Activated T-cell treated with anti-CD3 and anti-CD28 coated beads for 48 hours (primary cell): Measurements from ENCODE around the gene DYNC1I1.

ENCODE experiments used
- DNase-seq: peaks from one replicate; pipeline ENCODE4 v3.0.0-alpha.2; 2020; ENCODE audit warnings: low read depth

DYNC1I1 gene

DNA sequence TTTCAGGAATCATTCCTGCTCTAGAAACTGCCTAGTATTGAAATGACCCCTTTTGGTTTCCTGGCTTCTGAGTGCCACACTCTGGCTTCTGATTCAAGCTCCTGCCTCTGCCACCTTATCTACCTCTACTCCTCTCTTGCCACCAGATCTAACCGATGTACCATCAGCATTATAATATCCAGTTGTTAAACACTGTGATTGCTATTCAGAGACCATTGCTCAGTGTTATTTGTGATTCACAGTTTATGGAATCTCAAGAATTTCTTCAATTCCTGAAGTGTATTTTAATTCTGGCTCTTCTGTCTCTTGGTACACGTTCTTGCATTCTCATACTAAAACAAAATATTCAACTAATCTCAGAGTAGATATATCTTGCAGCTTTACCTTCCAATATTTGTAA, 88.7 kb downstream of the DYNC1I1 start:
- no peak for DNase-seq

DNA sequence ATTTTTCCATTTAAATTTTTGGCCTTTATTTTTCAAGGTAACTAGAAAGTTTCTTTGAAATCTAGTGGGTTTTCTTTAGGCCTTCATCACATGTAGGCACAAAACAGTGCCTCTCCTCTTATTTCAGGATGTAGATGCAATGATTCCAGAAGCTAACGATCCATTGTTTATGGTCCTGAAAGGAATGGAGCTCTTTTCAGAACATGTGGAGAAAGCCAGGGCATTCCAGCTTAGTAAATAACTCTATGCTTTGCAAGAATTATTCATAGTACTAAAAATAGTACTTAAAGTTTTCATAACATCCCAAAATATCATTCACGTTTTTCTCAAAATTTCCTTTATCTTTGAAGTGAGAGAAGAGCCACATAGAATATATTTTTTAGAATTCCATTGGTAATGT, 91.3 kb downstream of the DYNC1I1 start:
- no peak for DNase-seq

- DNase-seq, result no peak
Observed at GRCh38 chr7:95865716-95866371, 93.5 kb downstream of the DYNC1I1 start.

DNA sequence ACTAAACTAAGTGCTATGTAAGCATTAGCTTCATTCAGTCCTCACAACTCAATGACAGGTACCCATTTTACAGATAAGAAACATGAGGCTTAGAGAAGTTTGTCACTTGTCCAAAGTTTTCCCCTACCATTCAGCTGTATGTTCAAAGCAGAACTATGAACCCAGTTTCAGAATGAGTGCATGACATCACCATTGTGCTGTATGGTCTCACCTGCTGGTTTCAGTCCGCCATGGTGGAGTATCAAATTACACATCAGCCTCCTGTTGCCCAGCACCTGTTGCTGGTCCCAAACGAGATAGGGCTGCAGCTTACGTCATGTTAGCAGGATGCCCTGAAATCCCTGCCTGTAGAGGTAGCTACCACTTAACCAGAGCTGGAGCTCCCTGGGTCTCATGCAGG, 95.0 kb downstream of the DYNC1I1 start:
- DNase-seq, result no peak

DNA sequence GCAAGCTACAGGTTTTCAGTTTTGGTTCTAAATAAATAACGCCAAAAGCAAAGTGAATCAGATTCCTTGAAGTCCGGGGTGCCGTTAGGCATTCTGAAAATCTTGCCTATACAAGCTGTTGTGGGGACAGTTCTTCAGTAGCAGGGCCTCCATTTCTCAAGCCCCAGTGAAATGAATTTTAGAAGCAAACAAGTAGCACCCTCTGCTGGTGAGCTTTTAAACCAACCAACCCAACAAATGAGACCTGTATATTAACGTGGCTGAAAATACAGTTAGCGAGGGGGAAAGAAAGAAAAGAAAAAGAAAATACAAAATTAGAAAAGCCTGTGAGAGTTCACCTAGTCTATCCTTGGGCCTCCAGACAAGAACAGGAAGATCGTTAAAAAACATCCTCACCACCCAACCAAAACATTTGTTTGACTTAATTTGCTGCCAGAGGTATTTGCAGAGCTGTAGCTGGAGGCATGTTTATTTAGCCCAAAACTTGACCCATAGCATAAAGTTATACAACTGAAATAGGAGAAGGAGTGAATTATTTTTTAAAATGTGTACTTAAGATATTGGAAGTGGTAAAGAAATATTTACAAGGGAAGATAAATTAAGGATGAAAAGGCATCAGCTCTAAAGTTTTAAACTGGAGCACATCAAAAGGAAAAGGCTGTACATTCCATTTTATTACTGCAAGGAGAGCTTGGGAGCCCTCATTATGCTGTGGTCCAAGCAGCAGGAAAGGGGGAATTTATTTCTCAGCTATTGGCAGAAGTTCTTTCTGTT, 98.9 kb downstream of the DYNC1I1 start:
- DNase-seq, result no peak

DNA sequence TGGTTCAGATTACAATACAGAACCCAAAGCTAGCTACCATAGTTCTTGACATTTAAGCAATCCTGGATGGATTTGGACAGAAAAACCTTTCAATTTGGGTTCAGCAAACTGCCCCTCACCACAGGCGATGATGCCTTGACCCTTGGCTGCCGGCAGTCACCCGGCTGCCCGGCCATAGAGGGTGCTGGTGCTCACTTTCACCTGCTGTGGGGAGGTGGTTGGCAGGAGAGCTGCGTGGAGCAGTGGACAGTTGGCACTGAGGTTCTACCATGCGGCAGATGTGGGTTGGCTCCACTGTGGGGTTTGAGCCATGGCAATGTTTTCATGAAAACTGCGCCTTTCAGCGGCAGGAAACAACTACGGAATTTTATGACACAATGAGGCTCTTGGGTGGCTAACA, 99.5 kb downstream of the DYNC1I1 start:
- no peak for DNase-seq

DNA sequence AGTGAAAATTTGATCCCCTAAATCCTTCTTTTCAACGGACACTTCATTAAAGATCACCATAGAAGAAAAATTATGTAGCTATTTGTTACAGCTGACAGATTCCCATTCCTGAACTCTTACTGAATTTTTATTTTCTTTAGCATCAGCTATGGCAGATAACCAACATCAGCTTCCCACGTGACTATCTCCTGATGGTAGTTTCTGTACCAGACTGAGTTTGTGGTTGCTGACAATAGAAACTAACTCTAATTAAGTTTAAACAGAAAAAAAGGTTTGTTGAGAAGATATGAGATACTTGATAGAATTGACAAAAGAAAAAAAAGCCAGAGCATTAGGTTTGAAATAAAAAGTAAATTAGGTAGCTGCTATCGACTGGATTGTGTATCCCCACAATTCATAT, 101.8 kb downstream of the DYNC1I1 start:
- no peak for DNase-seq

DNA sequence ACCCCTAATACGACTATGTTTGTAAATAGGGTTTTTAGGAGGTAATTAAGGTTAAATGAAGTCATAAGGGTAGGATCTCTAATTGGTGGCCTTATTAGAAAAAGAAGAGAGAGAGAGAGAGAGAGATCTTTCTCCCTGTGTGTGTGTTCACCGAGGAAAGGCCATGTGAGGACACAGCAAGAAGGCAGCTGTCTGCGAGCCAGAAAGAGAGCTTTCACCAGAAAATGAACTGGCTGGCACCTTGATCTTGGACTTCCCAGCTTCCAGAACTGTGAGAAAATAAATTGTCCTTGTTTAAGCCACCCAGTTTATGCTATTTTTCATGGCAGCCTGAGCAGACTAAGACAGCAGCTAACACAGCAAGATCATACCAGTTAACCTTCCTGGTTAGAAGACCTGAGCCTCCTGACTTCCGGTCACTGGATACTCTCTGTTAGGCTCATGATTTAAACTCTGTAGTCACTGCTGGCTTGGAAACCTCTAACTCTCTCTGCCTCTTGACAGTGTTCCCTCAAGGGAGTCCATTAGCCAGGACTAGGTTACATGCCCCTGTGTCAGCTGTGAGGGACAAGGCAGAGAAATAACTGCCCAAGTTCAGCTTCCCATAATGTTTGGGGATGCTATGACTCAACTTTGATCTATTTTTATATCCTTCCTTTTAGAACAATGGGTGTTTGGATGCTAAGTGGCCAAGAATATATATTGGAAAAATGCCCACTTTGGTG, 102.3 kb downstream of the DYNC1I1 start:
- no peak for DNase-seq

GRCh38 chr7:95875519-95875918, 103.2 kb downstream of the DYNC1I1 start:
- DNase-seq, result no peak

- DNase-seq, result no peak
Observed at GRCh38 chr7:95878677-95879076, 106.3 kb downstream of the DYNC1I1 start.

GRCh38 chr7:95881597-95881996, 109.2 kb downstream of the DYNC1I1 start:
- no peak for DNase-seq

GRCh38 chr7:95883217-95883616, 110.9 kb downstream of the DYNC1I1 start:
- no peak for DNase-seq

DNA sequence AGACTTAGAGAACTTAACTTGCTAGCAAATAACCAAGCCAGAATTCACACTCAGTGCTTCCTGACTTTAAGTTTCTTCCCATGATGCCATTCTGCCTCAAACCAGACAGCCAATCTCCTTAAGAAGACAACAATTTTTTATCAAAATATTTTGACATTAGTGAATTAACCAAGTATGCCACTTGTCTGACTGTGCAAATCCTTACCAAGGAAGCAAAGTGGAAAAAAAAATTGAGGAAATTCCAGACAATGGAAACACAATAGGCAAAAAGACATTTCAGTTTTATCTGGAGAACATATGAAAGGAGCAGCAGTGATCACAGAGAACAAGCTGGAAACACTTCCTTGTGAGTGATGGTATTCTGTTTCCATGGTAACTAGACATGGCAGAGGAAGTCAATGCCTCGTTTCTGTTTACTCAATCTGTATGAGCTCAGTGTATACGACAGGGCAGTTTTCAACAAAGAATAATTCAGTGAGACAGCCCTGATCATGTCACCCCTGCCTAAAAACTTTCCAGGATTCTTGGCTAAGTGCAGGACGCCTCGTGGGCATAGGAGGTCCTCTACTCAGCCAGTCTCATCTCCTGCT, 114.2 kb downstream of the DYNC1I1 start:
- no peak for DNase-seq

- no peak for DNase-seq
Observed at GRCh38 chr7:95893484-95893883, 121.1 kb downstream of the DYNC1I1 start.

DNA sequence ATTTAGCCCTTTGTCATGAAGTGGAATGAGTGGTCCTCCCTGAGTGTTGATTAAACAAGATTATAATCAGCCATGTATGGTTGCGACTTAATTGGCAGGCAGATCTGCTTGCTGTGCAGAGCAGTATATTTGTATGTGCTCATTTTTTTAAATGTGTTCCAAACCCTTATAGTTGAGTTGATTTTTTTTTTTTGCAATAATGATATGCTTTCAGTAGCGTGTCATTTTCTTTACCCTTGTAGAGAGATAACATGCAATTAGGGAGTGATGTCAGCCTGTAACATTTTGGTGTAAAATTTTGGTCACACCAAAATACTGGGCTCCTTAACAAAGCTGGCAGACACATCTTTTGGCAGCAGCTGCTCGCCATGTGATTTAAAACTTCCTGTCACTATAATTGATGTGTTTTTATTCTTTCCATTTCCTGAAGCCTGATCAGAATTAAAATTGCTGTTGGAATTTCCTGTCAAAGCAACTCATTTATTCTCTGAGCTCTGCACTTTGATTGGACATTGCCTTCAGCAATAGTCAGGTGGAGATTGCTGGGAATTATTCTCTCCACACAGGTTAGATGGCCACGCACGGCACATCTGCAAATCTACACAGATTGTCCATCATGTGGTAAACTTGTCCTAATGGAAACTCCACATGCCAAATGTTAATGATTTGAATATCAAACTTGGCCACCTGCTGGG, 125.3 kb downstream of the DYNC1I1 start:
- no peak for DNase-seq

GRCh38 chr7:95899919-95900513, 127.7 kb downstream of the DYNC1I1 start:
- DNase-seq, result no peak

- DNase-seq, result no peak
Observed at GRCh38 chr7:95901006-95901405, 128.7 kb downstream of the DYNC1I1 start.

DNA sequence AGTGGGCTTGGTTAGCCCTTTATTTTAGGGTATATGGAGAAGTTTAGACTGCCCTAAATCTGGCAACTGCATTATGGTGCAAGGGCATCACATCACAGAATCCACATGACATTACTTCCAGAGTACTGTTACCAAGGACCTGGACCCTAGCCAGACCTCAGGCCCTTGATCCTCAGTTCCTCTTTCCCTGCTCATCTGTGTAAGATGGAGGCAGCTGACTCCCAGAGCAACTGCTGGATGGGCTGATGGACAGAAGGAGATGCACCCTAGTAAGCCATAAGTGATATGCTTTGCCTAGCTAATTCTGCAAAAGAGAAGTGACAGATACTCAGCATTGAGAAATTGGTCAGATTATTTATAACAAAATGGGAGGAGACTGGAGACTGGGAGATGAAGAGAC, 131.7 kb downstream of the DYNC1I1 start:
- no peak for DNase-seq

GRCh38 chr7:95905167-95905566, 132.8 kb downstream of the DYNC1I1 start:
- DNase-seq, result no peak

- no peak for DNase-seq
Observed at GRCh38 chr7:95906851-95907250, 134.5 kb downstream of the DYNC1I1 start.

DNA sequence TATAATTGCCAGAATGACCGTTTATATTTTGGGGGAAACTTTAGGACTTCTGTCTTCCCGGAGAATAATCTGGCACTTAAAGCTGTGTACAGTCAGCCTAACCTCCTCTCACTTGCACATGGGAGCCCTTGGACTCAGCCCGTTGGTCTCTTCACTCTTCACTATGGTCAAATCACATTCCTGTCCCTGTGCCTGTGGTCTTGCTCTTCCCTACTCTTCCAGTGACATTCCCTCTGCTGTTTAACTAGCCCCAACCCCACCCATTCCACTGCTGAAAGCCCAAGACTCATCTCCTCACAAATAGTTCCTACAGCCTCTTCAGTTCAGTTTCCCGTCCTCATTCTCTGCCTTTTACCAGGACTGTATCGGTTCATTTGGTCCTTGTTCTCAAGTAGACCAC, 135.0 kb downstream of the DYNC1I1 start:
- DNase-seq, result no peak

- DNase-seq, result no peak
Observed at GRCh38 chr7:95908499-95908898, 136.1 kb downstream of the DYNC1I1 start.
